Large intestine (tissue), 3 donors: ENCODE results near the gene FCHSD2. TPM values are rescaled to one million over a fixed set of nuclear protein-coding genes. Genes with fewer than 3 reads are reported as not detected.
"Not testable (repeated sequence)": the region's sequence is repeated elsewhere in the genome, so short reads cannot be mapped to it uniquely, and the experiment has no call there.

Experiments used
- DNase-seq, 2 donors: peaks; one replicate each; pipeline versions ENCODE4 v3.0.0 to v3.0.0-alpha.2; 2013
- H3K27ac ChIP-seq: one replicate; pipeline ENCODE4 v1.5.1; 2013; ENCODE audit warnings: low read length
- H3K27me3 ChIP-seq: 2 replicates; pipeline ENCODE4 v1.6.1; 2013; ENCODE audit warnings: low read length; ENCODE audit not compliant: control insufficient read depth, insufficient read depth
- H3K36me3 ChIP-seq: 2 replicates; pipeline ENCODE4 v1.6.1; 2013; ENCODE audit warnings: low read length; ENCODE audit not compliant: control insufficient read depth, insufficient read depth
- H3K4me1 ChIP-seq: one replicate; pipeline ENCODE4 v1.6.1; 2013; ENCODE audit warnings: low read length; ENCODE audit not compliant: control insufficient read depth, insufficient read depth
- H3K4me3 ChIP-seq: one replicate; pipeline ENCODE4 v1.5.1; 2013; ENCODE audit warnings: low read length
- H3K9me3 ChIP-seq: one replicate; pipeline ENCODE4 v1.6.1; 2013; ENCODE audit warnings: mild to moderate bottlenecking, low read depth, low read length, moderate library complexity; ENCODE audit not compliant: control insufficient read depth
- WGBS: methylation state at CpG from one replicate; pipeline ENCODE4 v1.1.5; 2013; ENCODE audit warnings: low lambda C conversion rate; ENCODE audit not compliant: insufficient coverage; 5-methylcytosine and 5-hydroxymethylcytosine counted together
- polyA plus RNA-seq: library from polyadenylated mRNA; unstranded; fragments of 120-200 nt; gene quantifications from one replicate; pipeline ENCODE4 v1.2.1, GENCODE V29; 2013

FCHSD2 gene
- polyA plus RNA-seq, 1 donor, result 23.4 TPM

DNA sequence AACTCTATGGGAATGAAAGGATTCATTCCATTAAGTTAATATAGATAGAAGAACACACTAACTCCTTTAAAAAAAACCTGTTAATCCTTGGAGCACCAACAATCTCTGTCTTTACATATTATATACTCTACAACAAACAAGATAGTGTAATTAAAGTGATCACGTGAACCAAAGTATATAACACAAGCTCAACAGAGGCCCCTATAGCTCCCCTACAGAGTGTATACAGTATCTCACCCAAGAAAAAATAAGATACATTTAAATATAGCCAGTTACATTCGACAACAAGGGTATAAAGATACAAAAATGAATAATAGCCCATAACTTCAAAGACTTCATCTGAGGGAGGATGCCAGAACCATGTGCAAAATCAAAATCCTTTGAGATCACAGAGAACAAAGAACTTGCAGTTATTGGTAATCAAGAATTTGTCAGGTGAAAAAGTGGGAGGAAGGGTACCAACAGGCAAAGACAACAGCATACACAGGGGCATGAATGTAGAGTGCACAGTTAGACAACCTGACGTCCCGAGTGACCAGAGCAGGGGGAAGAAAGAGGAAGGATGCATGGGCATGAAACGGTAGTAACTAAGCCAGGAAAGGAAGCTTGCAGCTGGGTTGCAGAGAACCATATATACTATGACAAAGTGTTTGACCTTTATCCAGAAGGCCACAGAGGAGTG lies 4.7 kb downstream of the FCHSD2 start:
- Histone ChIP-seq H3K9me3 (peaks cover 4% of the 10 kb centered on the region), H3K4me1 (peaks cover 8% of the 10 kb centered on the region), H3K27ac (no peak overlapping the region), H3K27me3 (no peaks in the 10 kb centered on the region), H3K4me3 (no peak overlapping the region), H3K36me3 (peaks cover 23% of the 10 kb centered on the region)
- WGBS, result 100% methylated on average over 1 of the region's 5 CpGs
- DNase-seq, result no peak

DNA sequence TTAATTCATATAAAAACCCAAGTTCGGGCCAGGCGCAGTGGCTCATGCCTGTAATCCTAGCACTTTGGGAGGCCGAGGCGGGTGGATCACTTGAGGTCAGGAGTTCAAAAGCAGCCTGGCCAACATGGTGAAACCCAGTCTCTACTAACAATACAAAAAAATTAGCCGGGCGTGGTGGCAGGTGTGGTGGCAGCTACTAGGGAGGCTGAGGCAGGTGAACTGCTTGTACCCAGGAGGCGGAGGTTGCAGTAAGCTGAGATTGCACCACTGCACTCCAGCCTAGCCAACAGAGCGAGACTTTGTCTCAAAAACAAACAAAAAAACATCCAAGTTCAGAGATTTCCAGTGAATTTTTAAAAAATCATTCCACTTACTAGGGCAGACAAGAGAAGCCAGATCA lies 5.4 kb downstream of the FCHSD2 start:
- DNase-seq, H3K9me3 ChIP-seq, H3K27me3 ChIP-seq, H3K27ac ChIP-seq, H3K4me1 ChIP-seq, H3K4me3 ChIP-seq: not testable (repeated sequence)
- 100% methylated on average over 1 of the region's 8 CpGs for WGBS
- H3K36me3 ChIP-seq, result peaks cover 23% of the 10 kb centered on the region

- Histone ChIP-seq H3K36me3 (peaks cover 26% of the 10 kb centered on the region), H3K4me1 (peaks cover 8% of the 10 kb centered on the region), H3K27ac (no peak overlapping the region), H3K27me3 (no peaks in the 10 kb centered on the region), H3K9me3 (no peaks in the 10 kb centered on the region), H3K4me3 (no peak overlapping the region)
- no peak for DNase-seq
- 90% methylated on average over 2 of the region's 6 CpGs for WGBS
These were observed 6.5 kb downstream of the FCHSD2 start for GRCh38 chr11:73135346-73136284.

DNA sequence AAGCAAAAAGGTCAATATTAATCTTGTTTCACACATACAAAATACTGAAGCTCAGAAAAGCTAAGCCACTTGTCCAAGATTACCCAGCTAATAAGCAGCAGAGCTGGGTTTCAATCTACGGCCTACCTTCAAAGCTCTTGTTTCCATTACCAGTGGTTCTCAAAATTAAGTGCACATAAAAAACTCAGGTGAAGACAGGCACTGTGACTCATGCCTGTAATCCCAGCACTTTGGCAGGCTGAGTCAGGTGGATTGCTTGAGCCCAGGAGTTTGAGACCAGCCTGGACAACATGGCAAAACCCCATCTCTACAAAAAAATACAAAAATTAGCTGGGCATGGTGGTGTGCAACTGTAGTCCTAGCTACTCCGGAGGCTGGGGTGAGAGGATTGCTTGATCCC lies 9.8 kb downstream of the FCHSD2 start:
- not testable (repeated sequence) for DNase-seq, H3K4me3 ChIP-seq, H3K4me1 ChIP-seq, H3K9me3 ChIP-seq, H3K27me3 ChIP-seq, H3K27ac ChIP-seq
- peaks cover 29% of the 10 kb centered on the region for H3K36me3 ChIP-seq
- no CpG with 5 or more reads among the region's 2 CpGs for WGBS

- Histone ChIP-seq H3K27me3 (no peaks in the 10 kb centered on the region), H3K36me3 (peaks cover 29% of the 10 kb centered on the region), H3K4me1 (no peaks in the 10 kb centered on the region), H3K27ac (no peak overlapping the region), H3K4me3 (no peak overlapping the region), H3K9me3 (peaks cover 5% of the 10 kb centered on the region)
- DNase-seq, result no peak
- WGBS, result no CpG with 5 or more reads among the region's 1 CpG
These were observed 11.9 kb downstream of the FCHSD2 start for GRCh38 chr11:73130181-73130580.

DNA sequence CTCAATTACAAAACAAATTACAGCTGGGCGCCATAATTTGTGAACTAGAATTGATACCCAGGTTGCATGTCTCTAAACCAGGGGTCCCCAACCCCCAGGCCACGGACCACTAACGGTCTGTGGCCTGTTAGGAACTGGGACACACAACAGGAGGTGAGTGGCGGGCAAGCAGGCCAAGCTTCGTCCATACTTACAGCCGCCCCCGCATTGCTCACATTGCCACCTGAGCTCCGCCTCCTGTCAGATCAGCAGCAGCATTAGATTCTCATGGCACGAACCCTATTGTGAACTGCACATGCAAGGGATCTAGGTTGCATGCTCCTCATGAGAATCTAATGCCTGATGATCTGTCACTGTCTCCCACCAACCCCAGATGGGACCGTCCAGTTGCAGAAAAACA lies 12.9 kb downstream of the FCHSD2 start:
- no peak for DNase-seq
- Histone ChIP-seq H3K27ac (no peak overlapping the region), H3K9me3 (peaks cover 6% of the 10 kb centered on the region), H3K27me3 (no peaks in the 10 kb centered on the region), H3K4me3 (no peak overlapping the region), H3K36me3 (peaks cover 24% of the 10 kb centered on the region), H3K4me1 (no peaks in the 10 kb centered on the region)
- no CpG with 5 or more reads among the region's 10 CpGs for WGBS

DNA sequence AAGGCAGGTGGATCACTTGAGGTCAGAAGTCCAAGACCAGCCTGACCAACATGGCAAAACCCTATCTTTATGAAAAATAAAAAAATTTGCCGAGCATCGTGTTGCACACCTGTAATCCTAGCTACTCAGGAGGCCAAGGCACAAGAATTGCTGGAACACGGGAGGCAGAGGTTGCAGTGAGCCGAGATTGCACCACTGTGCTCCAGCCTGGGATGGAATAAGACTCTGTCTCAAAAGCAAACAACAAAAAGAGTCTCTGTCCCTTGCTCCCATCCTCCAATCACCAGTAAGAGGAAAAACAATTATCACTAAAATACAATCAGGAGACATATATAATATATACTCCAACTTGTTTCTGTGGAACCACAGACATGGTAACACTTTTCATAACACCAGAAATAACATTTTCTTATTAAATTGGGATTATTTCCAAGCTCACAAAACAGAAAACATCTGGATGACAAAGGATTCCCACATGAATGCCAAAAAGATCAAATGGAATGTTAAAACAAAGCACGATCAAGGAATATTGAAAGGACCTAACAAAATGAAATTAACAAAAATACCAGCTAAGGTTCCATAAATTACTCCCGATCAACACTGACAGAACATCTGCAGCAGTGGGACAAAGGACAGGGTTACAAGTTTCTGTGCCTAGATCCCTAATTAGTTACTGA lies 15.2 kb downstream of the FCHSD2 start:
- Histone ChIP-seq H3K36me3 (peaks cover 14% of the 10 kb centered on the region), H3K4me1 (no peaks in the 10 kb centered on the region), H3K9me3 (peaks cover 6% of the 10 kb centered on the region), H3K27me3 (no peaks in the 10 kb centered on the region), H3K4me3 (no peak overlapping the region), H3K27ac (no peak overlapping the region)
- DNase-seq, result no peak
- WGBS, result 100% methylated on average over 1 of the region's 6 CpGs

- DNase-seq, result no peak
These were observed 17.3 kb downstream of the FCHSD2 start for GRCh38 chr11:73124800-73125199.

DNA sequence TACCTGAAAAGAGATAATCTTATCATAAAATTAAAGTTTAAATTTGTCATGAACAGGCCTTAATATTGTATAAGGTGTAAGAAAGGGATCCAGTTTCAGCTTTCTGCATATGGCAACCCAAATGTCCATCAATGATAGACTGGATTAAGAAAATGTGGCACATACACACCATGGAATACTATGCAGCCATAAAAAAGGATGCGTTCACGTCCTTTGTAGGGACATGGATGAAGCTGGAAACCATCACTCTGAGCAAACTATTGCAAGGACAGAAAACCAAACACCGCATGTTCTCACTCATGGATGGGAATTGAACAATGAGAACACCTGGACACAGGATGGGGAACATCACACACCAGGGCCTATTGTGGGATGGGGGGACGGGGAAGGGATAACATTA lies 18.2 kb downstream of the FCHSD2 start:
- not testable (repeated sequence) for H3K4me3 ChIP-seq, H3K4me1 ChIP-seq, H3K9me3 ChIP-seq, H3K36me3 ChIP-seq, H3K27ac ChIP-seq, H3K27me3 ChIP-seq, DNase-seq
- WGBS, result no CpG with 5 or more reads among the region's 4 CpGs

More at GRCh38 chr11:73124800-73125199, 17.3 kb downstream of the FCHSD2 start:
- Histone ChIP-seq H3K4me3 (no peak overlapping the region), H3K36me3 (peaks cover 9% of the 10 kb centered on the region), H3K4me1 (no peaks in the 10 kb centered on the region), H3K9me3 (peaks cover 6% of the 10 kb centered on the region), H3K27me3 (no peaks in the 10 kb centered on the region), H3K27ac (no peak overlapping the region)

GRCh38 chr11:73121692-73122091 lies 20.4 kb downstream of the FCHSD2 start:
- DNase-seq, result no peak
- no peak overlapping the region for H3K4me3 ChIP-seq
- H3K36me3 ChIP-seq, result peaks cover 5% of the 10 kb centered on the region
- peaks cover 6% of the 10 kb centered on the region for H3K9me3 ChIP-seq
- H3K27me3 ChIP-seq, result no peaks in the 10 kb centered on the region
- no peak overlapping the region for H3K27ac ChIP-seq
- H3K4me1 ChIP-seq, result no peaks in the 10 kb centered on the region
